Endothelial cell (in vitro differentiated cells): Measurements from ENCODE around the gene MMP2. TPM values are rescaled to one million over a fixed set of nuclear protein-coding genes. Genes with fewer than 3 reads are reported as not detected.

ENCODE experiments used
- DNase-seq: peaks from one replicate; pipeline ENCODE4 v3.0.0; 2021; ENCODE audit warnings: low spot score
- H3K27ac Mint-ChIP-seq: one replicate; pipeline ENCODE4 v1.8.0; 2021; ENCODE audit warnings: mixed read lengths, inconsistent platforms; ENCODE audit not compliant: unreplicated experiment
- H3K27me3 Mint-ChIP-seq: one replicate; pipeline ENCODE4 v1.8.0; 2021; ENCODE audit warnings: mild to moderate bottlenecking, moderate library complexity, mixed read lengths, inconsistent platforms; ENCODE audit not compliant: unreplicated experiment
- H3K36me3 Mint-ChIP-seq: one replicate; pipeline ENCODE4 v1.8.0; 2021; ENCODE audit warnings: mild to moderate bottlenecking, low read depth, mixed read lengths, inconsistent platforms; ENCODE audit not compliant: unreplicated experiment
- H3K4me1 Mint-ChIP-seq: one replicate; pipeline ENCODE4 v1.8.0; 2021; ENCODE audit warnings: mild to moderate bottlenecking, mixed read lengths, inconsistent platforms; ENCODE audit not compliant: unreplicated experiment
- H3K4me3 Mint-ChIP-seq: one replicate; pipeline ENCODE4 v1.8.0; 2021; ENCODE audit warnings: mild to moderate bottlenecking, mixed read lengths, inconsistent platforms; ENCODE audit not compliant: unreplicated experiment
- H3K9me3 Mint-ChIP-seq: one replicate; pipeline ENCODE4 v1.8.0; 2021; ENCODE audit warnings: mixed read lengths, inconsistent platforms; ENCODE audit not compliant: unreplicated experiment
- CTCF ChIP-seq: fragments of 200-600 bp; sonication (generic); IDR thresholded peaks from one replicate; pipeline ENCODE4 v1.5.0; 2021; ENCODE audit warnings: antibody characterized with exemption; ENCODE audit not compliant: unreplicated experiment
- total RNA-seq: library from RNA; stranded (reverse); fragmentation: NEBNext Ultra II Directional; extraction: Animal tissue kit (Norgen Biotek cat#: 25700); gene quantifications from one replicate; pipeline ENCODE4 v1.2.1, GENCODE V29; 2021; ENCODE audit not compliant: unreplicated experiment

MMP2 gene
- total RNA-seq, 1 donor from 2014 or later: 422 TPM

GRCh38 chr16:55444754-55445485 lies 34.1 kb upstream of the MMP2 start:
- H3K4me3 Mint-ChIP-seq: no peak overlapping the region
- H3K4me1 Mint-ChIP-seq: no peaks in the 10 kb centered on the region
- TF ChIP-seq CTCF: no peak
- H3K27me3 Mint-ChIP-seq: peaks cover 2% of the 10 kb centered on the region
- no peak for DNase-seq
- H3K36me3 Mint-ChIP-seq: no peaks in the 10 kb centered on the region
- no peaks in the 10 kb centered on the region for H3K9me3 Mint-ChIP-seq
- no peak overlapping the region for H3K27ac Mint-ChIP-seq

GRCh38 chr16:55447231-55447630 lies 31.8 kb upstream of the MMP2 start:
- H3K27ac Mint-ChIP-seq: no peak overlapping the region
- H3K27me3 Mint-ChIP-seq: peaks cover 2% of the 10 kb centered on the region
- no peak for TF ChIP-seq CTCF
- H3K36me3 Mint-ChIP-seq: no peaks in the 10 kb centered on the region
- no peaks in the 10 kb centered on the region for H3K9me3 Mint-ChIP-seq
- H3K4me1 Mint-ChIP-seq: no peaks in the 10 kb centered on the region
- no peak for DNase-seq
- no peak overlapping the region for H3K4me3 Mint-ChIP-seq

- H3K36me3 Mint-ChIP-seq: peaks cover 4% of the 10 kb centered on the region
- no peak overlapping the region for H3K27ac Mint-ChIP-seq
- H3K4me3 Mint-ChIP-seq: no peak overlapping the region
These were observed 26.0 kb upstream of the MMP2 start for GRCh38 chr16:55452996-55453395.

GRCh38 chr16:55453909-55454308 lies 25.1 kb upstream of the MMP2 start:
- peaks cover 5% of the 10 kb centered on the region for H3K9me3 Mint-ChIP-seq
- TF ChIP-seq CTCF: no peak
- H3K36me3 Mint-ChIP-seq: peaks cover 4% of the 10 kb centered on the region
- H3K27me3 Mint-ChIP-seq: peaks cover 4% of the 10 kb centered on the region
- H3K27ac Mint-ChIP-seq: no peak overlapping the region
- DNase-seq: no peak
- no peaks in the 10 kb centered on the region for H3K4me1 Mint-ChIP-seq
- H3K4me3 Mint-ChIP-seq: no peak overlapping the region

More at GRCh38 chr16:55452996-55453395, 26.0 kb upstream of the MMP2 start:
- no peak for TF ChIP-seq CTCF
- Mint-ChIP-seq H3K27me3 (peaks cover 2% of the 10 kb centered on the region), H3K9me3 (peaks cover 5% of the 10 kb centered on the region), H3K4me1 (no peaks in the 10 kb centered on the region)
- no peak for DNase-seq

GRCh38 chr16:55454861-55455260 lies 24.1 kb upstream of the MMP2 start:
- no peak overlapping the region for H3K4me3 Mint-ChIP-seq
- TF ChIP-seq CTCF: no peak
- H3K9me3 Mint-ChIP-seq: peaks cover 5% of the 10 kb centered on the region
- no peak overlapping the region for H3K27ac Mint-ChIP-seq
- no peak for DNase-seq
- H3K27me3 Mint-ChIP-seq: peaks cover 3% of the 10 kb centered on the region
- H3K4me1 Mint-ChIP-seq: no peaks in the 10 kb centered on the region
- peaks cover 4% of the 10 kb centered on the region for H3K36me3 Mint-ChIP-seq
